HG03139 (cell line): ENCODE measurements around the gene CEACAM8.
"Not testable (repeated sequence)": the region's sequence is repeated elsewhere in the genome, so short reads cannot be mapped to it uniquely, and the experiment has no call there.

Experiments
- ATAC-seq: cut with Tn5 transposase; IDR thresholded peaks from one replicate; pipeline ENCODE4 v1.9.1; 2021; ENCODE audit not compliant: unreplicated experiment

Gene CEACAM8

DNA sequence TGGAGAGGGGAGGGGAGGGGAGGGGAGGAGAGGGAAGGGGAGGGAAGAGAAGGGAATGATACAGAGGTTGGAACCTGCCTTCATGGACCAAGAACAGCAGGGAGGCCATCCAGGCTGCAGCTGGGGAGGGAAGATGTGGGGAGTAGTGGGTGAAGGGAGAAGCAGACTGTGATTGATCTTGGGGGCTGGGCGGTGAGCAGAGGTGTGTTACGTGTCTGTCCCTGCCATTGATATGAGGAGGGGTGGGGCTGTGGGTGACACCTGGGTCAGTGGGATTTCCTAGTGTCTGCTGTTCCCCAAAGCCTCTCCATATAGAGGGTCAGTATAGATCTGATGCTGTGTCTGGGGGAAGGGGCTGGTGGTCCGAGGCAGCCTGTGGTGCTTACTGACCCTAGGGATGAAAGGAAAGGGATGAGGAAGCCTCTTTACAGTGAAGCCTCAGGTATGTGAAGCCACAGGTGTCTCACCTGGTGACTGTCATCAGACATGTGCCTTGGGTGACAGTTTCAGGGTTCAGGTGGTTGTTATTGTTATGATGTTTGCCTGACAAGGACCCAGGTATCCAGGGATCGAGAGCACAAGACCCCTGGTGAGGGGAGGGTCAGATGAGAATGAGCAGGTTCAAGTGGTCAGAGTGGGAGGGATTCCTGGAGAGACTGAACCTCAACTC lies 47.8 kb downstream of the CEACAM8 start:
- no peak for ATAC-seq

DNA sequence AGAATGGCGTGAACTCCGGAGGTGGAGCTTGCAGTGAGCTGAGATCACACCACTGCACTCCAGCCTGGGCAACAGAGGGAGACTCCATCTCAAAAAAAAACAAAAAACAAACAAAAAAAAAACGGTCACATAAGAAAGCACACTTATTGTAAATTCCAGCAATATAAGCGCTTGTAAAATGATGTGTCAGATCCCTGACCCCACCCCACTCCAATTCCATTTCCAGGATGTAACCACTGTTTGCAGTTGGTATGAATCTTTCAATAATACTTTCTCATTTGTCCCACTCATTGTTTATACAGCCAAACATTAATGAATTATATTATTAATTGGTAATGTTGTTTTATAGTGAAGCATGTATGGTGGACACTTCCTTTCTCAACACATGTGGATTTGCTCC lies 50.6 kb downstream of the CEACAM8 start:
- ATAC-seq = no peak

GRCh38 chr19:42542791-42543190 lies 51.9 kb downstream of the CEACAM8 start:
- ATAC-seq = no peak

DNA sequence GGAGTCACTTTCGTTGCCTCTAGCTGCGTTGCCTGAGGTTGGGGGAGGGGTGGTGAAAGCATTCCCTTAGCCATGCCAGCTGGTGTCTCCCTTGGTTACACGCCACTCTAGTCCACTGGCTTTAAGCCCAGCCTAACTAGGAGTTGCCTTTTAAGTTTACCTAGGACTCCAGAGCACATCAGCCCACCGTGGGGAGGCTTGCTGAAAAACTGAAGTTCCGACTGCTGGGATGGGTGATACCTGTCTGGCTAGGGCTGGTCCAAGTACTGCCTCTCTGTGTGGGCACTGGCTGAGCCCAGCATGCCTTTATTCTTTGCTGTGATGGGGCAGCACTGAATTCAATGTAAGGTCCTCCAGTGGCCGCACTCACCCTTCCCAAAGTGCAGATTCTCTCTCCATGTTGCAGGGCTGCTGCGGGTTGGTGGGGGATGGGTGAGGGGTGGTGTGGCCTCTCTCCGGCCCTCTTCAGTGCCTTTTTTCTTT lies 54.6 kb downstream of the CEACAM8 start:
- no peak for ATAC-seq

DNA sequence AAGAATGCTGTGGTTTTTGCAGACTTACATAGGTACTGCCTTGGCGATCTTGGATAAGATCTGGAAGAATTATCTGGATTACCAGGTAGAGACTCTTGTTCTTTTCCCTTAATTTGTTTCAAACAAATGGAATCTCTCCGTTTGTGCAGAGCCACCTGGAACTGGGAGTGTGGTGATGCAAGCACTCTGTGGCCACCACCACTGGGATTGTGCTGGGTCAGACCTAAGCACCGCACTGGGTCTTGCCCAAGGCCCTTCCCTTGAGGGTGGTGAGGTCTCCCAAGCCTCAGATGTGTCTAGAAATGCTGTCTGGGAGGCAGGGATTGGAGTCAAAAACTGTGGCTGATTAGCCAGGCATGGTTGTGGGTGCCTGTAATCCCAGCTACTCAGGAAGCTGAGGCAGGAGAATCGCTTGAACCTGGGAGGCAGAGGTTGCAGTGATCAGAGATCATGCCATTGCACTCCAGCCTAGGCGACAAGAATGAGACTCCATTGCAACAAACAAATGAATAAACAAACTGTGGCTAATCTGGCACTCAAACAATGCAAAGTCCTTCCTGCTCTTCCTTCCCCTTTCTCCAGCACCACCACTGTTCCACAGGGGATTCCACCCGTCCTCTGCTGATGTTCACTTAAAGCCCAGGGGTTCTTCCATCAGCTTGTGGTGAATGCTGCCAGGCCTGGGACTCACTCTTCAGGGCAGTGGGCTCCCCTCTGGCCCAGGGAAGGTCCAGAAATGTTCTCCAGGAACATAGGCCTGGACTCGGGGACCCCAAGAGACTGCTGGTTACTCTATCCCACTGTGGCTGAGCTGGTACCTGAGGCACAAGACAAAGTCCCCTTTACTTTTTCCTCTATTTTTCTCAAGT lies 55.6 kb downstream of the CEACAM8 start:
- ATAC-seq = no peak

GRCh38 chr19:42535276-42535675 lies 59.4 kb downstream of the CEACAM8 start:
- ATAC-seq = not testable (repeated sequence)

- no peak for ATAC-seq
These were observed 60.3 kb downstream of the CEACAM8 start for GRCh38 chr19:42534391-42534790.

DNA sequence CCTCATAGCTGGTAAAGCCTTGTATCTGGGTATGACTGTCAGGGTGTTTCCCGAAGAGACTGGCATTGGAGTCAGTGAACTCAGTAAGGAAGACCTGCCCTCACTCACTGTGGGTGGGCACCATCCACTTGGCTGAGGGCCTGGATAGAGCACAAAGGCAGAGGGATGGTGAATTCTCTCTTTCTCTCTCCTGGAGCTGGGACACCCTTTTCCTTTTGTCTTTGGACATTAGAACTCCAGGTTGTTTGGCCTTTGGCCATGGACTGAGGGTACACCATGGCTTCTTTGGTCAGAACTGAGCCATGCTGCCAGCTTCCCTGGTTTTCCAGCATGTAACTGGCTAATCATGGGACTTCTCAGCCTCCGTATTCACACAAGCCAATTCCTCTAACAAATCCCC lies 61.8 kb downstream of the CEACAM8 start:
- no peak for ATAC-seq

DNA sequence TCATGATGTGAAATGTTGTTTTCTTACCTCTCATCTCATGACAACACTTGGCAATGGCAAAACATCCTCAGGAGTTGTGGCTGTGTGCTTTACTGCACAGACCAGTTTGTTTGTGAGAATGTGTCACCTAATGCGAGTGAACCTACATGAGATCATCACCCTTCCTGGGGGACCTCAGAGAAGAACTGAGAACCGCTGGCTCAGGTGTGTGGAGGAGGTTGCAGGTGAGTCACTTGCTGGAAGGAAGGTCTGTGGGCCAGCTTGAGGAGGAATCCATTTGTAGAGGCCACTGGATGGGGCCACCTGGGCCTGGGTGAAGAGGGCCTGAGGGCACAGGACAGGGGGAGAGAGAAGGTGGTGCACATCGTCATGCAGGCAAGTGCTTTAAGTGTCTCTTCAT lies 63.4 kb downstream of the CEACAM8 start:
- ATAC-seq = no peak
